WTC11 (cell line): Measurements from ENCODE around the gene SMPD1. TPM values are rescaled to one million over a fixed set of nuclear protein-coding genes. Genes with fewer than 3 reads are reported as not detected.

ENCODE experiments used
- ATAC-seq: fragments of 200-7000 bp; cut with Tn5 transposase; 2 replicates; pipeline ENCODE4 v1.10.0; 2021; ENCODE audit warnings: mild to moderate bottlenecking, moderate library complexity
- CTCF ChIA-PET: fragments of 300-600 bp; sonication (Branson Sonifier 250); formaldehyde crosslinking; loops from one replicate; lab custom pipeline; 2021; ENCODE audit warnings: antibody characterized with exemption; lab: Charles Lee
- POLR2A ChIA-PET: fragments of 350-600 bp; sonication (Branson Sonifier 250); formaldehyde crosslinking; loops from one replicate; lab custom pipeline; 2021; ENCODE audit warnings: antibody characterized with exemption; lab: Charles Lee
- DNase-seq: peaks from one replicate; pipeline ENCODE4 v3.0.0; 2021; ENCODE audit warnings: low spot score
- H3K27ac Mint-ChIP-seq: 2 replicates; pipeline ENCODE4 v1.8.0; 2021; ENCODE audit warnings: mixed read lengths
- H3K27me3 Mint-ChIP-seq: 2 replicates; pipeline ENCODE4 v1.8.0; 2021; ENCODE audit warnings: low read depth, mild to moderate bottlenecking, moderate library complexity, mixed read lengths
- H3K36me3 Mint-ChIP-seq: 2 replicates; pipeline ENCODE4 v1.8.0; 2021; ENCODE audit warnings: mixed read lengths
- H3K4me1 Mint-ChIP-seq: 2 replicates; pipeline ENCODE4 v1.8.0; 2022; ENCODE audit warnings: mixed read lengths
- H3K4me3 Mint-ChIP-seq: 2 replicates; pipeline ENCODE4 v1.8.0; 2021; ENCODE audit warnings: mild to moderate bottlenecking, moderate library complexity, mixed read lengths
- H3K9me3 Mint-ChIP-seq: 2 replicates; pipeline ENCODE4 v1.8.0; 2021; ENCODE audit warnings: mixed read lengths
- ATF1 ChIP-seq: sonication (generic); formaldehyde crosslinking; IDR thresholded peaks from 2 replicates; pipeline ENCODE4 v1.8.1; 2023; ENCODE audit warnings: mild to moderate bottlenecking, moderate library complexity, missing genetic modification reagents
- CTCF ChIP-seq: fragments of 200-600 bp; IDR thresholded peaks from 2 replicates; pipeline ENCODE4 v1.8.0; 2022; ENCODE audit warnings: antibody characterized with exemption
- ERG ChIP-seq: fragments of 250-450 bp; sonication (Bioruptor Pico); IDR thresholded peaks from 2 replicates; pipeline ENCODE4 v1.8.0; 2021; ENCODE audit warnings: mild to moderate bottlenecking
- ESRRA ChIP-seq: sonication (generic); formaldehyde crosslinking; IDR thresholded peaks from 2 replicates; pipeline ENCODE4 v1.8.1; 2022; ENCODE audit warnings: mild to moderate bottlenecking, missing genetic modification reagents, borderline replicate concordance
- FOXP1 ChIP-seq: sonication (generic); formaldehyde crosslinking; IDR thresholded peaks from 2 replicates; pipeline ENCODE4 v1.8.0; 2022; ENCODE audit warnings: missing genetic modification reagents, mild to moderate bottlenecking, moderate library complexity, borderline replicate concordance
- GRHL2 ChIP-seq: fragments of 250-450 bp; sonication (Bioruptor Pico); IDR thresholded peaks from 2 replicates; pipeline ENCODE4 v1.8.0; 2022; ENCODE audit warnings: mild to moderate bottlenecking, moderate library complexity; ENCODE audit not compliant: insufficient replicate concordance, severe bottlenecking
- NFATC4 ChIP-seq: fragments of 250-450 bp; sonication (Bioruptor Pico); IDR thresholded peaks from 2 replicates; pipeline ENCODE4 v1.9.0; 2021; ENCODE audit warnings: mild to moderate bottlenecking
- NFE2L1 ChIP-seq: sonication (generic); formaldehyde crosslinking; IDR thresholded peaks from 2 replicates; pipeline ENCODE4 v1.8.1; 2023; ENCODE audit warnings: missing genetic modification reagents
- NR2C2 ChIP-seq: sonication (generic); formaldehyde crosslinking; IDR thresholded peaks from 2 replicates; pipeline ENCODE4 v1.8.0; 2022; ENCODE audit warnings: mild to moderate bottlenecking, missing genetic modification reagents
- RELA ChIP-seq: sonication (generic); formaldehyde crosslinking; IDR thresholded peaks from 2 replicates; pipeline ENCODE4 v1.8.1; 2022; ENCODE audit warnings: missing genetic modification reagents, mild to moderate bottlenecking, borderline replicate concordance
- SMAD4 ChIP-seq: sonication (generic); formaldehyde crosslinking; IDR thresholded peaks from 2 replicates; pipeline ENCODE4 v1.8.0; 2022; ENCODE audit warnings: mild to moderate bottlenecking, missing genetic modification reagents
- SOX15 ChIP-seq: fragments of 250-450 bp; sonication (Bioruptor Pico); IDR thresholded peaks from 2 replicates; pipeline ENCODE4 v1.9.0; 2021; ENCODE audit warnings: mild to moderate bottlenecking
- TP53 ChIP-seq: sonication (generic); formaldehyde crosslinking; IDR thresholded peaks from 2 replicates; pipeline ENCODE4 v1.8.1; 2023; ENCODE audit warnings: mild to moderate bottlenecking, missing genetic modification reagents
- ZNF317 ChIP-seq: sonication (generic); formaldehyde crosslinking; IDR thresholded peaks from 2 replicates; pipeline ENCODE4 v1.8.1; 2023; ENCODE audit warnings: low read depth, mild to moderate bottlenecking, moderate library complexity, missing genetic modification reagents, borderline replicate concordance
- ZNF416 ChIP-seq: fragments of 250-450 bp; sonication (Bioruptor Pico); IDR thresholded peaks from 2 replicates; pipeline ENCODE4 v1.9.0; 2021; ENCODE audit warnings: mild to moderate bottlenecking, inconsistent platforms
- ZNF423 ChIP-seq: fragments of 250-450 bp; sonication (Bioruptor Pico); IDR thresholded peaks from 2 replicates; pipeline ENCODE4 v2.1.2; 2022; ENCODE audit warnings: mild to moderate bottlenecking, moderate library complexity
- ZNF425 ChIP-seq: fragments of 250-450 bp; sonication (Bioruptor Pico); conservative IDR thresholded peaks from 2 replicates; pipeline ENCODE4 v1.9.0; 2021; ENCODE audit warnings: mild to moderate bottlenecking
- ZNF532 ChIP-seq: fragments of 250-450 bp; sonication (Bioruptor Pico); IDR thresholded peaks from 2 replicates; pipeline ENCODE4 v1.9.0; 2021; ENCODE audit warnings: mild to moderate bottlenecking, borderline replicate concordance
- ZNF671 ChIP-seq: fragments of 250-450 bp; sonication (Bioruptor Pico); IDR thresholded peaks from 2 replicates; pipeline ENCODE4 v1.8.0; 2021; ENCODE audit warnings: mild to moderate bottlenecking
- total RNA-seq: library from RNA; stranded (reverse); gene quantifications from 3 replicates; pipeline ENCODE4 v1.2.3, GENCODE V29; 2021
- TF ChIP-seq, protein P1 (sequence below): fragments of 250-450 bp; sonication (Bioruptor Pico); IDR thresholded peaks from 2 replicates; pipeline ENCODE4 v1.9.0; 2021; ENCODE audit warnings: mild to moderate bottlenecking

The SMPD1 gene
- total RNA-seq, 1 experiment from 2014 or later: 4.4 TPM

DNA sequence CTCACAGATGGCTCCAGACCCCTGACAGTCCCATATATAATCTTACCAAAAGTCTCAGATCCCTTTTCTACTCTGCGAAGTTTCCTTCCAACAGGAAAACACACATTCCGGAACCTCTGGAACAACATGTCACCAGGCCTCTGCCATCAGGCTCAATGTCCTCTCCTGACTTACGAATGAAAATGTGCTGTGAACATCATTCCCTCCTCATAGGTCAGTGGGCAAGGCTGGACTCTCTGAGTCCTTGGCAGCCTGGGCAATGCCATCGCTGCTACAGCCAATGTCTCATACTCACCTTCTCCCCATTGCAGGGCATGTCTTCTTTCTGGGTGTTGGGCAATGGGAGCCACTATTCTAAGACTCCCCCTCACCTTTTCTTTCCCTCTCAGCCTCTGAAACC lies 52.2 kb downstream of the SMPD1 start:
- no peak for TF ChIP-seq ZNF317
- no peak for TF ChIP-seq ATF1 (CRISPR knock-in tag)
- no peak for TF ChIP-seq ZNF671 (CRISPR knock-in tag)
- no peak for TF ChIP-seq SOX15 (CRISPR knock-in tag)
- no peak for TF ChIP-seq SMAD4 (CRISPR knock-in tag)
- no peak for TF ChIP-seq ZNF416
- TF ChIP-seq, protein P1, sequence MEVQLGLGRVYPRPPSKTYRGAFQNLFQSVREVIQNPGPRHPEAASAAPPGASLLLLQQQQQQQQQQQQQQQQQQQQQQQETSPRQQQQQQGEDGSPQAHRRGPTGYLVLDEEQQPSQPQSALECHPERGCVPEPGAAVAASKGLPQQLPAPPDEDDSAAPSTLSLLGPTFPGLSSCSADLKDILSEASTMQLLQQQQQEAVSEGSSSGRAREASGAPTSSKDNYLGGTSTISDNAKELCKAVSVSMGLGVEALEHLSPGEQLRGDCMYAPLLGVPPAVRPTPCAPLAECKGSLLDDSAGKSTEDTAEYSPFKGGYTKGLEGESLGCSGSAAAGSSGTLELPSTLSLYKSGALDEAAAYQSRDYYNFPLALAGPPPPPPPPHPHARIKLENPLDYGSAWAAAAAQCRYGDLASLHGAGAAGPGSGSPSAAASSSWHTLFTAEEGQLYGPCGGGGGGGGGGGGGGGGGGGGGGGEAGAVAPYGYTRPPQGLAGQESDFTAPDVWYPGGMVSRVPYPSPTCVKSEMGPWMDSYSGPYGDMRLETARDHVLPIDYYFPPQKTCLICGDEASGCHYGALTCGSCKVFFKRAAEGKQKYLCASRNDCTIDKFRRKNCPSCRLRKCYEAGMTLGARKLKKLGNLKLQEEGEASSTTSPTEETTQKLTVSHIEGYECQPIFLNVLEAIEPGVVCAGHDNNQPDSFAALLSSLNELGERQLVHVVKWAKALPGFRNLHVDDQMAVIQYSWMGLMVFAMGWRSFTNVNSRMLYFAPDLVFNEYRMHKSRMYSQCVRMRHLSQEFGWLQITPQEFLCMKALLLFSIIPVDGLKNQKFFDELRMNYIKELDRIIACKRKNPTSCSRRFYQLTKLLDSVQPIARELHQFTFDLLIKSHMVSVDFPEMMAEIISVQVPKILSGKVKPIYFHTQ (CRISPR knock-in tag): no peak
- no peak for TF ChIP-seq ZNF425 (CRISPR knock-in tag)
- TF ChIP-seq GRHL2 (CRISPR knock-in tag): no peak
- TF ChIP-seq NFATC4 (CRISPR knock-in tag): no peak
- TF ChIP-seq NFE2L1 (CRISPR knock-in tag): no peak
- no peaks in the 10 kb centered on the region for H3K9me3 Mint-ChIP-seq
- H3K27ac Mint-ChIP-seq: no peak overlapping the region
- no peak for ATAC-seq
- H3K4me3 Mint-ChIP-seq: no peak overlapping the region
- ChIA-PET POLR2A (no interaction called here), CTCF (interaction anchor here (1.6 to 12.2 kb wide), 8 partner anchors 12 to 162 kb away, joined by 4 to 342 read pairs (median 22); partner anchors contain the start of gene TRIM3)
- no peaks in the 10 kb centered on the region for H3K27me3 Mint-ChIP-seq
- no peaks in the 10 kb centered on the region for H3K36me3 Mint-ChIP-seq
- H3K4me1 Mint-ChIP-seq: no peaks in the 10 kb centered on the region
- no peak for DNase-seq

GRCh38 chr11:6443269-6444003 lies 53.2 kb downstream of the SMPD1 start:
- peak; percentile 90 for ATAC-seq
- Mint-ChIP-seq H3K4me1 (no peaks in the 10 kb centered on the region), H3K27ac (no peak overlapping the region), H3K27me3 (no peaks in the 10 kb centered on the region), H3K9me3 (no peaks in the 10 kb centered on the region), H3K4me3 (no peak overlapping the region), H3K36me3 (no peaks in the 10 kb centered on the region)
- POLR2A ChIA-PET: interaction anchor here (1.0 to 1.2 kb wide), 3 partner anchors 24 to 64 kb away, joined by 3 read pairs; partner anchors contain the start of gene APBB1
- peak; percentile 68 for DNase-seq
- TF ChIP-seq FOXP1 (no peak), ERG (no peak), CTCF (peak; percentile 80), ESRRA (CRISPR knock-in tag) (no peak), NR2C2 (no peak), TP53 (CRISPR knock-in tag) (no peak), RELA (CRISPR knock-in tag) (no peak), ZNF532 (CRISPR knock-in tag) (no peak), ZNF423 (no peak)
- CTCF ChIA-PET: interaction anchor here (0.6 to 12.2 kb wide), 61 partner anchors 9 to 312 kb away, joined by 3 to 342 read pairs (median 5); partner anchors contain the start of genes APBB1, ARFIP2, DNHD1 and FHIP1B
